KBM-7 (cell line): ENCODE results near the gene MXD1.

ENCODE experiments used
- DNase-seq: peaks from one replicate; pipeline ENCODE4 v3.0.0-alpha.2; 2015
- in situ Hi-C: fragments of 300-500 bp; cut with MboI; formaldehyde crosslinking; loops from 2 replicates; pipeline ENCODE4 v1.14.3; 2020; ENCODE audit warnings: low sequenced_read_pairs, low pct_unique_long_range_greater_than_20kb, mixed read lengths

Gene MXD1

GRCh38 chr2:69931832-69932595 is 17.1 kb downstream of the MXD1 start:
- in situ Hi-C loops = no loop called here
- no peak for DNase-seq

DNA sequence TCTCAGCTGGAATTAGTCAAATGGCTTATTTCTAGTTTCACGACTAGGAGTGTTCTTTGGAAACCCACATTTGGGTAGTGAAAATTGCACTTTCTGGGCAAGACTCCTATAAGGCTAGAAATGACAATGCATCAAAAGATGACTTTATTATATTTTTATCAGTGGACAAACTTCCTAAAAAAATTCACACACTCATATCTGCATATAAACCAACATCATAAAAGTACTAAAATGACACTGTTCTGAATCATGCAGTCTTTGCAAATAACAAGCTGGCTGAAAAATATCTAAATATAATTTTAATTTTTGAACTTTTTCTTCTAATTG is 17.6 kb downstream of the MXD1 start:
- DNase-seq = no peak
- in situ Hi-C loops = no loop called here

DNA sequence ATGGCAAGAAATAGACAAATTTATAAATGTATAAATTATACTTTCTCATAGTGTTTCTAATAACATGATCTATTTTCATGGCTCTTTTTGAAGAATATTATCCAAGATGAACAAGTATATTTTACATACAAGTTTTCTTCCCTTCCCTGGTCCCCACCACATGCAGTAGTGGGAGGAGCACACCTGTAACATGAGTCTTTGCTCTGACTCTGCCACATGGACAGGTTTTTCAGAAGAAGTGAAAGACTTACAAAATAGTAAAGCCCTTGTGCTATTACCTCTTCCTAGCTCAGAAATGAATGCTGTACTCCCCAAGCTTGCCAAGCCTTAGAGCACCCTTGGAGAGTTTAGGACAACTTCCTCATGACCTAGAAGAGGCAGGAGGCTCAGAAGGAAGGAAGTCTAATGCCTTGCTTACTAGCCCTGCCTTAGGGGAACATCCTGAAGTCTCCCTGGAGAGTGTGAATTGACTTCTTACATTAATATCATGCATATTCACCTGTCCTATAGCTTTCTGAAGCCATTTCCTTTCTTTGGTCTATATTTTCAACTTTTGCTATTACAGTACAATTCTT is 18.4 kb downstream of the MXD1 start:
- peak; percentile 41 for DNase-seq

GRCh38 chr2:69933839-69934613 is 19.1 kb downstream of the MXD1 start:
- in situ Hi-C loops = no loop called here
- peak; percentile 49 for DNase-seq

More for the DNA sequence above, 18.4 kb downstream of the MXD1 start:
- in situ Hi-C loops = no loop called here

- no peak for DNase-seq
- in situ Hi-C loops = no loop called here
Observed at GRCh38 chr2:69934614-69934908, 19.7 kb downstream of the MXD1 start.

DNA sequence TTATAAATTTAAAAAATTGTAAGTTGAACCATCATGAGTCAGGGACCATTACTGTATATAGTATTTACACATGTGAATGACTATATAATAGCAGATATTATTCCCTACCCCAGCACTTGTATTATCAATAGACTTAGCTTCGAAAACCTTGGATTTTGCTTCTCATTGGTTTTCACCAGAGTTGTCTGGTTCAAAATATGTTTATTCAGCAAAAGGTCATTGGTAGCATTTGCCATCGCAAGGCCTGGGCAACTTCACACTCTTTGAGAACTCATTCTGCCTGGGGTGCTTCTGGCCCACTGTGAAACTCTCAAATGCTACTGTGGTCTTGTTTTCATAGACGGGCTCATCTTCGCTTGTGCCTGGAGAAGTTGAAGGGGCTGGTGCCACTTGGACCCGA is 20.1 kb downstream of the MXD1 start:
- in situ Hi-C loops = no loop called here

DNA sequence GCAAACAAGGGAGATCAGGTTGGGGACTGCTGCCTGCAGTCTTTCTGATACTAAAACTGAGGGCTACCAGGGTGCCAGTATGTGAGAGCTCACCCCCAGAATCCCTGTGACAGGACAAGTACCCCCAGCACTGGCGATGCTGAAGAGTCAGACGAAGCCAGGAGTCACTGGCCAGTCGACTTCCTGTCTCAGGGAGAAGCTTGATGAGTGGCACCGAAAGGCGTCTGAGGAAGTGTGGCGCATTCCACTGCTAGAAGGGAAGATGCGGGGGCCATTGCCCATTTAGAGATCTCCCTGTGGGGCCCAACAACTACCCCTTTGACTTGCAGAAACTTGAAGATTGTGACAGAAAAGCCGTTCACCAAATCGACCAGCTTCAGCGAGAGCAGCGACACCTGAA is 22.0 kb downstream of the MXD1 start:
- DNase-seq = no peak
- in situ Hi-C loops = no loop called here

More for the DNA sequence above, 20.1 kb downstream of the MXD1 start:
- DNase-seq = no peak

- in situ Hi-C loops = no loop called here
- DNase-seq = no peak
Observed at GRCh38 chr2:69937968-69938367, 23.1 kb downstream of the MXD1 start.

DNA sequence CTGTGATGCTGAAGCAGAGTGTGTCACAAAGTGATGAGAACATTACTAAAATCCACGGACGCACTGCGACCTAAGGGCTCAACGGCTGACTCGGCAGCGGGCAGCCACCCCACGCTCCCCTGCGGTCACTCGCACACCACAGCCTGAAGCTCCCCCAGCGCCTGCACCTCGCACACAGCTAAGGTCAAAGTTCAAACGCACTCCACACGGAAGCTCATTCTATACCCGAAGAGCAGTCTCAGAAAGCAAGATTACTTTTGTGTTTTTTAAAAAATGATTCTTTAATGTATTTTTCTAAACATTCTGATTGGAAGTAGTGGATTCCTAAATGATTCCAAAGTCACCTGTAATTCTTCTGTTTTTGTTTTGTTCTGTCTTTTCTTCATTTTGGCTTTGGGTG is 24.8 kb downstream of the MXD1 start:
- DNase-seq = no peak
- in situ Hi-C loops = no loop called here

DNA sequence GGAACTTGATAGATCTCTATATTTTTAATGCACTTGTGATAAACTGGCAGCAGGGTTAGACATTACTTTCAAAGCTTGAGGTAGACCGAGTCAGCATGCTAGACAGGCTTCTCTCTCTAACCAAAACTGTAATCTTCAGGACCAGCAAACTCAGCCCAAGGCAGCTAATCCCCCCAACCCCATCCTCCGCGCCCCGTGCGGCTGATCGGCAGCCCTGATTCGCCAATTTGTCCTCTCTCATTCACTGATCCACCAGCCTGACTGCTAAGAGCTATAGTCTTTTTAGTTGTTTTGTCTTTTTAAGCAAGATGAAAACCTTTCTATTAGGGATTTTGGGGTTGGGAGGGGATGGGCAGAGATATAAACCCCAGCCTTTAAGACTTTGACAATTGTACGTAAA is 25.8 kb downstream of the MXD1 start:
- no peak for DNase-seq
- in situ Hi-C loops = no loop called here

- DNase-seq = no peak
- in situ Hi-C loops = no loop called here
Observed at GRCh38 chr2:69943000-69943842, 28.3 kb downstream of the MXD1 start.

- peak; percentile 57 for DNase-seq
Observed at GRCh38 chr2:69943843-69944525, 29.1 kb downstream of the MXD1 start.

GRCh38 chr2:69944756-69945155 is 29.8 kb downstream of the MXD1 start:
- DNase-seq = no peak
- in situ Hi-C loops = no loop called here

More at GRCh38 chr2:69943843-69944525, 29.1 kb downstream of the MXD1 start:
- in situ Hi-C loops = no loop called here

- in situ Hi-C loops = no loop called here
- no peak for DNase-seq
Observed at GRCh38 chr2:69945441-69945840, 30.5 kb downstream of the MXD1 start.

- in situ Hi-C loops = no loop called here
- no peak for DNase-seq
Observed at GRCh38 chr2:69945941-69946340, 31.0 kb downstream of the MXD1 start.

GRCh38 chr2:69946351-69947324 is 31.7 kb downstream of the MXD1 start:
- in situ Hi-C loops = no loop called here
- DNase-seq = peak; percentile 54

DNA sequence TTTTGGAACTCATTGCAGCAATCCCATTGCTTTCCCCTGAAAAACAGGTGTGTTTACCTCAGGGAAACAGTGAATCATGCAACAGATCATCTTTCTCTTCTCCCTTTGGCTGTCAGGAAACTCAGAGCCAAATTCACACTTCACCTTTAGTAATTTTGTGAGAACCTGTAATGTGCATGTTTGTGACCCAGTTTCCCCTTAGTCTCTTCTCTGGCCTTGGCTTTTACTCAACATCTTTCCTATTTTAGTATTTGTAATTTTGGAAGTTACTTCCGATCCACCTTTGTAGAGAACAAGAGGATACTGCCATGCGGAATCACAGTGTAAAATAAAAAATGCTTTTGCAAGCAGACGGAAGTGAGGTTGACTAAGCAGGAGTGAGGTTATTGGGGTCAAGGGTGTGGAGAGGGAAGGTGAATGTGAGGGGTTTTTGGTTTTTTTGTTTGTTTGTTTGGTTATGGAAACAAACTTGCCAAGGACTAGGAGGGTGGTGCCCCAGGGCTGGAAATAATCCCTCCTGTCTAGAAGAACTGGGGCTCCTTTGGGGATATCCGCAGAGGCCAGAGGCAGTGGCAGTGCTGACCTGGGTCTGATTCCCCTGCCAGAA is 32.5 kb downstream of the MXD1 start:
- in situ Hi-C loops = no loop called here

More for the DNA sequence above, 32.5 kb downstream of the MXD1 start:
- no peak for DNase-seq
